ENCODE measurements around the gene BST1. TPM values are rescaled to one million over a fixed set of nuclear protein-coding genes. Genes with fewer than 3 reads are reported as not detected.

BST1 gene
- total and polyA plus RNA-seq, 10 of the 15 experiments (the other 5 are each of a cell fraction or from before 2014, with no cell fraction given), result 0.04 to 0.42 (median 0.11) TPM; not detected in 1

- Histone ChIP-seq H3K36me3 (ENCODE audit: control insufficient read depth in 2 of 2, insufficient read depth in 2 of 2, low read length in 1 of 2) (no peaks in the 10 kb centered on the region), H4K20me1 (ENCODE audit: control insufficient read depth, insufficient read depth) (no peaks in the 10 kb centered on the region), H3K79me2 (ENCODE audit: control insufficient read depth, insufficient read depth, low read length) (peaks cover 19% of the 10 kb centered on the region), H3K4me1 (ENCODE audit: control insufficient read depth, insufficient read depth, low read length) (peaks cover 3% of the 10 kb centered on the region; the same call in 1 of the 2 replicates), H3K27me3 (replicated peaks in 1 of 2; ENCODE audit: control insufficient read depth in 2 of 2, insufficient read depth in 2 of 2, low read length in 1 of 2) (no peaks in the 10 kb centered on the region), H3K9me3 (replicated peaks; ENCODE audit: control insufficient read depth, insufficient read depth, low read length) (no peaks in the 10 kb centered on the region), H3K9ac (ENCODE audit: control insufficient read depth, insufficient read depth, low read length) (no peak overlapping the region), H2AFZ (ENCODE audit: control insufficient read depth, low read depth, low read length) (no peak overlapping the region), H3K27ac (ENCODE audit: control insufficient read depth, insufficient read depth) (no peak overlapping the region), H3K4me3 (no peak overlapping the region), H3K4me2 (ENCODE audit: control insufficient read depth, insufficient read depth) (no peak overlapping the region)
- BruUV-seq (replicated peaks), result no TSS peak
- FAIRE-seq (no peak), ATAC-seq (no peak), DNase-seq (ENCODE audit: low read depth, low spot score) (no peak)
- CTCF ChIA-PET, result interaction anchor here (1.0 to 1.6 kb wide), 2 partner anchors 12 to 17 kb away, joined by 3 to 7 read pairs; no protein-coding TSS in a partner anchor
- intact Hi-C loops (cut with micrococcal nuclease; ENCODE audit: unreplicated experiment), result loop anchor here (10.0 kb wide), 2 partner anchors 117 to 1493 kb away; partner anchors contain the start of gene CD38
- POLR2A ChIA-PET, result interaction anchor here (0.7 to 1.6 kb wide), 2 partner anchors 16 to 17 kb away, joined by 3 to 6 read pairs; no protein-coding TSS in a partner anchor
- RAD21 ChIA-PET (ENCODE audit: unreplicated experiment), result interaction anchor here (1.6 kb wide), 1 partner anchor 20 kb away, joined by 6 read pairs; no protein-coding TSS in a partner anchor
- SMC1A ChIA-PET (ENCODE audit: uncharacterized antibody, unreplicated experiment), result no interaction called here
- in situ Hi-C loops (cut with MboI), result loop anchor here (10.0 kb wide), 1 partner anchor 653 kb away; the partner anchor contains the start of gene CPEB2
- 100% methylated on average over 4 of the region's 4 CpGs for WGBS (ENCODE audit: insufficient coverage, insufficient replicate concordance, low lambda C conversion rate, missing lambda C conversion rate)
- no peak for TF ChIP-seq MLLT1 (IDR thresholded peaks at IDR 0.05)
- TF ChIP-seq BACH1 (IDR thresholded peaks at IDR 0.05; ENCODE audit: borderline replicate concordance), result no peak
- no peak for TF ChIP-seq EZH2 (IDR thresholded peaks at IDR 0.05; ENCODE audit: borderline replicate concordance, control insufficient read depth, low read depth, low read length)
Measured at GRCh38 chr4:15658136-15658770, 44.6 kb upstream of the BST1 start.
